ENCODE data around the gene PPDPF.

PPDPF gene

DNA sequence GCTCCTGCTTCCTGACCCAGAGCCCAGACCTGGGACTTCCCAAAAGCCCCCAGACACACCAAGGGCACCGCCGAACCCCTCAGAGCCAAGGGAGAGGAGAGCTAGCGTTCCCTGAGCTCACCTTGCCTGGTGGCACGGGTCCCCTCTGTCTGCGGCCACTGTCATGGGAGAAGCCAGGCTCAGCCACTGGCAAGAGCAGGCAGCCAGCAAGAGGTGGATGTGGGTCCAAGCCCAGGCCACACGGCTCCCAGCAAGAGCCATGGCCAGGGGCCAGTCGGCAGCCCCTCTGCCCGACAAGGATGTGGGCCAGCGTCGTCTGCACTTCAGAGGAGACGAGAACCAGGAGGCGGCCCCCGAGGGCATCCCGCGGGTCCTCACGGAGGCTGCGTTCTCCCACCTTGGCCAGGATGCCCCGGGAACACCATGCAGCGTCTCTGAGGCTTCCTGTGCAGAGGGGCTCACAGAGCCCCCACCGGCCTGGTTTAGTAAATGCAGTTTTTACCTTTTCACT, 2.2 kb upstream of the PPDPF start:
- TF ChIP-seq FOXP2 (optimal IDR thresholded peaks at IDR 0.05; ENCODE audit: borderline replicate concordance, extremely low read depth, extremely low read length, insufficient read depth) (no peak), TAF1 (IDR thresholded peaks at IDR 0.05; ENCODE audit: borderline replicate concordance, insufficient read depth, low read length) (no peak), SIN3A (IDR thresholded peaks at IDR 0.05; ENCODE audit: borderline replicate concordance, insufficient read depth, low read length) (no peak), POLR2AphosphoS5 (IDR thresholded peaks at IDR 0.05; ENCODE audit: low read depth, low read length) (no peak)
- TF ChIP-seq, protein P1, sequence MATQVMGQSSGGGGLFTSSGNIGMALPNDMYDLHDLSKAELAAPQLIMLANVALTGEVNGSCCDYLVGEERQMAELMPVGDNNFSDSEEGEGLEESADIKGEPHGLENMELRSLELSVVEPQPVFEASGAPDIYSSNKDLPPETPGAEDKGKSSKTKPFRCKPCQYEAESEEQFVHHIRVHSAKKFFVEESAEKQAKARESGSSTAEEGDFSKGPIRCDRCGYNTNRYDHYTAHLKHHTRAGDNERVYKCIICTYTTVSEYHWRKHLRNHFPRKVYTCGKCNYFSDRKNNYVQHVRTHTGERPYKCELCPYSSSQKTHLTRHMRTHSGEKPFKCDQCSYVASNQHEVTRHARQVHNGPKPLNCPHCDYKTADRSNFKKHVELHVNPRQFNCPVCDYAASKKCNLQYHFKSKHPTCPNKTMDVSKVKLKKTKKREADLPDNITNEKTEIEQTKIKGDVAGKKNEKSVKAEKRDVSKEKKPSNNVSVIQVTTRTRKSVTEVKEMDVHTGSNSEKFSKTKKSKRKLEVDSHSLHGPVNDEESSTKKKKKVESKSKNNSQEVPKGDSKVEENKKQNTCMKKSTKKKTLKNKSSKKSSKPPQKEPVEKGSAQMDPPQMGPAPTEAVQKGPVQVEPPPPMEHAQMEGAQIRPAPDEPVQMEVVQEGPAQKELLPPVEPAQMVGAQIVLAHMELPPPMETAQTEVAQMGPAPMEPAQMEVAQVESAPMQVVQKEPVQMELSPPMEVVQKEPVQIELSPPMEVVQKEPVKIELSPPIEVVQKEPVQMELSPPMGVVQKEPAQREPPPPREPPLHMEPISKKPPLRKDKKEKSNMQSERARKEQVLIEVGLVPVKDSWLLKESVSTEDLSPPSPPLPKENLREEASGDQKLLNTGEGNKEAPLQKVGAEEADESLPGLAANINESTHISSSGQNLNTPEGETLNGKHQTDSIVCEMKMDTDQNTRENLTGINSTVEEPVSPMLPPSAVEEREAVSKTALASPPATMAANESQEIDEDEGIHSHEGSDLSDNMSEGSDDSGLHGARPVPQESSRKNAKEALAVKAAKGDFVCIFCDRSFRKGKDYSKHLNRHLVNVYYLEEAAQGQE (IDR thresholded peaks at IDR 0.05; ENCODE audit: insufficient read depth in 1 of 2, low read depth in 2 of 2, low read length in 2 of 2), result no peak

DNA sequence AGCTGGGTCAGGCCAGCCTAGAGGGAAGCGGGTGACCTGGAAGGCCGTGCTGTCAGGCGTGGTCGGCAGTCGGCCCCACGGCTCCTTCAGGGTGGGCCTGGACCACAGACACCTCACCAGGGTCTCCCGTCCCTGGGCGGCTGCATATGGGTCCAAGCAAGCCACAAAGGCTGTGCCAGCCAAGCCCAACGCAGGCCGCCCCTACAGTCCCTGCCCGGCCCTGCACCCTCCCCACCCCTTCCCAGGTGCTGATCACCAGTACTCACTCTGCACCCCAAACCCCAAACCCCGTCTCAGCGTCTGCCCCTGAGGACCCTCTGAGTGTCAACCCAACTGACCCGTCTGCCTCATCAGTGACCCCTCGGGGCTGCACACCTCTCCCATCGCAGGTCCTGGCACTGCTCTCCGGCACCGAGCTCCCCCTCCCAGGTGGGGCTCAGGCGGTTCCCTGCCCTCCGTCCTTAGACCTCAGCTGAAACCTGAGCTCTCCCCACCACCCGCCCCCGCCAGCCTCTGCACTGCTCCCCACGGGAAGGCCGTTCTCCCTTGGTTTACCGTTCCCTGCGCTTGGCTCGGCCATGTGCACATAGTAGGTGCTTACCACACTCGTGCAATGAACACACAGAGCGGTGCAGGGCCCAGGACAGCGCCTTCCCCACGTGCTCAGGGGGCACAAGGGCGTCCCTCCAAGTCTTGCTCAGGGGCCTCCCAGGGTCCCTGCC, 1.5 kb upstream of the PPDPF start:
- TF ChIP-seq TAF1 (IDR thresholded peaks at IDR 0.05; ENCODE audit: borderline replicate concordance, insufficient read depth, low read length), result no peak
- TF ChIP-seq, protein P1 (IDR thresholded peaks at IDR 0.05; ENCODE audit: insufficient read depth in 1 of 2, low read depth in 2 of 2, low read length in 2 of 2), result no peak

DNA sequence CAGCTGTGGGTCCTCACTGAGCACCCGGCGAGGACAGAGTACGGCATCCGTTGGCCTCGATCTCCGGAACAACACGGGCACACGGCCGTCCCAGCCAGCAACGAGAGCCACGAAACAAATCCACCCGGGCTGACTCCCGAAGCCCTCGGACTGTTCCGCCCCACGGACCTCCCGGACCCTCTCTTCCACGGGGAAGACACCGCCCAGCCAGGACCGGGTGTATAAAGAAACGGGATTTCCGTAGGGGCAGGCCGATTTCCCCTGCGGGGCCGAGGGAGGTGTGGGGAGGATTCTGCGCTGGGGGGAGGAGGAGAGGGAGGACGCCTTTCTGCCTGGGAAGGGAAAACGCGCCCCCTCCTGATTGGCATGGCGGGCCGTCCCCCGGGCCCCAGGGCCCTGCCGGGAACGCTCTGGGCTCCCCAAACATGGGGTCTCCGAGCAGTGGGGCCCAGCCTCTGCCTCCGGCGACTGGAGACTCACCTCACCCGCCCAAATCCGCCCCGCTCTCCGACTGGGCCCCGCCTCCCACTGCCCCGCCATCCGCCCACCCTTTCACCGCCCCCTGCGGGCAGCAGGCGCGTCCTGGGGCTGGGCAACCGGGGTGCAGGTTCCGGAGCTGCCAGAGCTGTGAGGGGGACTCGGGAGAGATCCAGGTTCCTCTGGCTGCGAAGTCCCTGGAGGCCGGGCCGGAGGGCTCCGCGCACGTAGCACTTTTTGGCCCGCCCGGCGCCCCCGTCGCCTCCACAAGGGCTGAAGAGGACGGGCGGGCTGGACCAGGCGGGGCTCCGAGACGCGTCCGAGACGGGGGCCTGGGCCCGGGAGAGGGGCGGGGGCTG, 679 bp upstream of the PPDPF start:
- TF ChIP-seq FOXP2 (optimal IDR thresholded peaks at IDR 0.05; ENCODE audit: borderline replicate concordance, extremely low read depth, extremely low read length, insufficient read depth) (no peak), TAF1 (IDR thresholded peaks at IDR 0.05; ENCODE audit: borderline replicate concordance, insufficient read depth, low read length) (no peak), POLR2AphosphoS5 (IDR thresholded peaks at IDR 0.05; ENCODE audit: low read depth, low read length) (no peak), SIN3A (IDR thresholded peaks at IDR 0.05; ENCODE audit: borderline replicate concordance, insufficient read depth, low read length) (no peak)
- TF ChIP-seq, protein P1 (IDR thresholded peaks at IDR 0.05; ENCODE audit: insufficient read depth in 1 of 2, low read depth in 2 of 2, low read length in 2 of 2), result no peak

DNA sequence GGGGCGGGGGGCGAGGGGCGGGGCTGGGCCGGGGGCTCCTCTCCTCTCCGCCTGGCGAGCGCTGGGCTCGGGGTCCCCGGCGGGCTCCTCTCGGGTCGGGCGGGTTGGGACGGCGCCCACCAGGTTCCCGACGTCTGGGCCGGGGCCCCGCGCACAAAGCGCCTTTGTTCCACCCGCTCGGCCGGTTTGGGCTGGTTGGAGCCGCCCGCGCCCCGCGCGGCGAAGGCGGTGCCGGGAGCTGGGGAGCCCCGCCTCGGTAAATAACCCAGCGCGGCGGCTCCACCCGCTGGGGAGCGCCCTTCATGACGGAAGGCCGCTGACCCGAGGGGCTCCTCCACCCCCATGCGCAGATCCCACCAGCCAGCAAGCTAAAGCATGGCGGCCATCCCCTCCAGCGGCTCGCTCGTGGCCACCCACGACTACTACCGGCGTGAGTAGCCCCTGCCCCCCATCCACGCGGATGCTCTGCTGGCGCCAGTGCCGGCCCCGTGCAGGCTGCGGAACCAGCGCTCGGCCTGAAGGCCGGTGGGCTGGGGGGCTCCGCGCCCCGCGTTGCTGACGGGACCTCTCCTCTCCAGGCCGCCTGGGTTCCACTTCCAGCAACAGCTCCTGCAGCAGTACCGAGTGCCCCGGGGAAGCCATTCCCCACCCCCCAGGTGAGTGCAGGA, 503 bp downstream of the PPDPF start:
- TF ChIP-seq FOXP2 (optimal IDR thresholded peaks at IDR 0.05; ENCODE audit: borderline replicate concordance, extremely low read depth, extremely low read length, insufficient read depth) (no peak), SIN3A (IDR thresholded peaks at IDR 0.05; ENCODE audit: borderline replicate concordance, insufficient read depth, low read length) (no peak; the same call in 1 of the 2 replicates), POLR2AphosphoS5 (IDR thresholded peaks at IDR 0.05; ENCODE audit: low read depth, low read length) (no peak; the same call in 1 of the 2 replicates), TAF1 (IDR thresholded peaks at IDR 0.05; ENCODE audit: borderline replicate concordance, insufficient read depth, low read length) (no peak; the same call in 1 of the 2 replicates)
- TF ChIP-seq, protein P1 (IDR thresholded peaks at IDR 0.05; ENCODE audit: insufficient read depth in 1 of 2, low read depth in 2 of 2, low read length in 2 of 2), result no peak
